ENCODE results near the gene FYCO1.

Gene FYCO1

DNA sequence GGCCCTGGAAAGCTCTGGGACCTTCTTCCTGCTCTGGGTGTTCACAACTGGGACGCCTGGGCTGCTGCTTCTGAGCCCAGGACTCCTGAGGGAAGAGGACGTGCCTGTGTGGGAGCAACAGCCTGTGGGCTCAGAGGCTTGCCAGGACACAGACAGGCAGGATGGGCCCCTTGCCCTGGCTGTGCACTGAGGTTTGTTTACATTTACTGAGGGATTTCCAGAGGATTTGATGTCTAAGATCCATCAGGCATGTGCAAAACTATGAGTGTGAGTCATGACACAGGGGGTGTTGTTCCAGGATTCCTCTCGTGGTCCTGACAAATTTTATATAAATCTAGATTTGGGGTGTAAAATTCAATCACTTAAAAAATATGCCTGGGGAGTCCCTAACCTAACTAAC, 98.7 kb downstream of the FYCO1 start:
- Histone ChIP-seq H3K79me2 (ENCODE audit: insufficient read depth, low read length) (no peaks in the 10 kb centered on the region), H3K4me2 (ENCODE audit: low read depth, low read length, poor library complexity, severe bottlenecking) (no peak overlapping the region), H2AFZ (ENCODE audit: low read length) (no peak overlapping the region), H3K4me3 (ENCODE audit: low read length, poor library complexity, severe bottlenecking) (no peak overlapping the region), H4K20me1 (ENCODE audit: insufficient read depth, low read length, poor library complexity, severe bottlenecking) (no peaks in the 10 kb centered on the region), H3K9ac (ENCODE audit: low read depth, low read length, poor library complexity, severe bottlenecking) (no peak overlapping the region), H3F3A (ENCODE audit: low read depth) (no peaks in the 10 kb centered on the region), H3K9me2 (replicated peaks; ENCODE audit: low read depth, low read length) (no peaks in the 10 kb centered on the region), H3K27me3 (ENCODE audit: insufficient read depth, low read length, poor library complexity, severe bottlenecking) (no peaks in the 10 kb centered on the region), H3K4me1 (ENCODE audit: insufficient read depth, low read length, poor library complexity, severe bottlenecking) (peaks cover 10% of the 10 kb centered on the region), H3K9me3 (ENCODE audit: insufficient read depth, low read depth, low read length) (no peaks in the 10 kb centered on the region), H3K36me3 (ENCODE audit: insufficient read depth, low read length) (no peaks in the 10 kb centered on the region)
- TF ChIP-seq, protein P1, sequence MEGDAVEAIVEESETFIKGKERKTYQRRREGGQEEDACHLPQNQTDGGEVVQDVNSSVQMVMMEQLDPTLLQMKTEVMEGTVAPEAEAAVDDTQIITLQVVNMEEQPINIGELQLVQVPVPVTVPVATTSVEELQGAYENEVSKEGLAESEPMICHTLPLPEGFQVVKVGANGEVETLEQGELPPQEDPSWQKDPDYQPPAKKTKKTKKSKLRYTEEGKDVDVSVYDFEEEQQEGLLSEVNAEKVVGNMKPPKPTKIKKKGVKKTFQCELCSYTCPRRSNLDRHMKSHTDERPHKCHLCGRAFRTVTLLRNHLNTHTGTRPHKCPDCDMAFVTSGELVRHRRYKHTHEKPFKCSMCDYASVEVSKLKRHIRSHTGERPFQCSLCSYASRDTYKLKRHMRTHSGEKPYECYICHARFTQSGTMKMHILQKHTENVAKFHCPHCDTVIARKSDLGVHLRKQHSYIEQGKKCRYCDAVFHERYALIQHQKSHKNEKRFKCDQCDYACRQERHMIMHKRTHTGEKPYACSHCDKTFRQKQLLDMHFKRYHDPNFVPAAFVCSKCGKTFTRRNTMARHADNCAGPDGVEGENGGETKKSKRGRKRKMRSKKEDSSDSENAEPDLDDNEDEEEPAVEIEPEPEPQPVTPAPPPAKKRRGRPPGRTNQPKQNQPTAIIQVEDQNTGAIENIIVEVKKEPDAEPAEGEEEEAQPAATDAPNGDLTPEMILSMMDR (conservative IDR thresholded peaks at IDR 0.05; ENCODE audit: low read length) = no peak
- TF ChIP-seq EZH2phosphoT487 (IDR thresholded peaks at IDR 0.05; ENCODE audit: borderline replicate concordance) = no peak

DNA sequence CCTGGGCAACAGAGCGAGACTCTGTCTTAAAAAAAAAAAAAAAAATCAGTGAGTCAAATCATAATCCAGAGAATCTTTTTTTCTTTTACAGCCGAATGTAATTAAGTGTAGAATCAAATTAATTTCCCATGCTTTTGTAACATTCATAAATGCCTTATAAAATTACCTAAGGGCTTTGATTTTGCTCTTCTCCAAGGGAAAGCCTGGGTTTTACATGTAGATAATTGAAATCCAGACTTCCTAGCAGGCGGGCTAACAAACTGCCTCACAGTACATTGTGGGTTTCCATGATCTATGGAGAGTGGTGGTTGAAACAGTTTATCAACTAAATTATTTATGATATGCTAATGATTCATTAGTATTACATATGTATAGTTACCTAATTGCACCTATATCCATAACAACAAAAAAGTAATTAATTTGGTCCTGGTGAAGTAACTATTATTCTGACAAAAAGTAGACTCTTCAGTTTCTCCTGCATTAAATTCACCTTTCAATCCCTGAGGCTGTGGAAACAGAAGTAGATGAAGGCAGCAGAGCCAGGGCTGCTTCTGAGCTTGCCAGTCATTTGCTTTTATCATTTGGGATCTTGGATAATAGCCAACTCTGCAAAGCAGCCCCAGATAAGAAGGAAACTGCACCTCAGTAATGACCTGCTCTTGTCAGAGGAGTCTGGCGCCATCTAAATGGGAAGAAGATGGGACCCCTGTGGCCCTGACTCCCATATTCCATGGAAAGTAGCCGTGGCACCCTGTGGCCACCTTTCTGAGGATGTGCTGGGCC, 99.7 kb downstream of the FYCO1 start:
- no peak overlapping the region for H3K4me2 ChIP-seq (ENCODE audit: low read depth, low read length, poor library complexity, severe bottlenecking)

DNA sequence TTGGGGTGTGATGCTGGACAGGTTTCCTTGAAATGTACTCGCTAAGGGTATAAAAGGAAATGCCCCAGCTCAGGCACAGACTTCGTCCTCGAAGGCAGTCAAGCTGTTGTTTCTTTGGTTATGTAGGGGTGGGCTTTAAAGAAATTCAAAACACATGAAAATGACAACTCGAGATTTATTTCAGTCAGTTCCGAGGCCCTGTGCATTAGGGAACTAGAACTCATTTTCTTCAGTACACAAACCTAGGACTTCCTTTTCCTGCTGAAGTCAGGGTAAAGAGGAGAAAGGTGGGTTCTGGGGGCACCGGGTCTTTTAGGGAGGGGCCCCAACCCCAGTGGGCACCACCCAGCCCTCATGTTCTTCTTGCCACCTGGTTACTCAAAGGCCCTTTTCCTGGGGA, 101.6 kb downstream of the FYCO1 start:
- Histone ChIP-seq H3K4me3 (ENCODE audit: low read length, poor library complexity, severe bottlenecking) (no peak overlapping the region), H3K27me3 (ENCODE audit: insufficient read depth, low read length, poor library complexity, severe bottlenecking) (no peaks in the 10 kb centered on the region), H3F3A (ENCODE audit: low read depth) (no peaks in the 10 kb centered on the region), H3K9me2 (replicated peaks; ENCODE audit: low read depth, low read length) (no peaks in the 10 kb centered on the region), H4K20me1 (ENCODE audit: insufficient read depth, low read length, poor library complexity, severe bottlenecking) (no peaks in the 10 kb centered on the region), H3K4me1 (ENCODE audit: insufficient read depth, low read length, poor library complexity, severe bottlenecking) (peaks cover 6% of the 10 kb centered on the region), H3K9ac (ENCODE audit: low read depth, low read length, poor library complexity, severe bottlenecking) (no peak overlapping the region), H3K36me3 (ENCODE audit: insufficient read depth, low read length) (no peaks in the 10 kb centered on the region), H3K79me2 (ENCODE audit: insufficient read depth, low read length) (no peaks in the 10 kb centered on the region), H3K9me3 (ENCODE audit: insufficient read depth, low read depth, low read length) (no peaks in the 10 kb centered on the region), H3K4me2 (ENCODE audit: low read depth, low read length, poor library complexity, severe bottlenecking) (no peak overlapping the region), H2AFZ (ENCODE audit: low read length) (no peak overlapping the region)
- TF ChIP-seq, protein P1 (conservative IDR thresholded peaks at IDR 0.05; ENCODE audit: low read length) = no peak
- TF ChIP-seq EZH2phosphoT487 (IDR thresholded peaks at IDR 0.05; ENCODE audit: borderline replicate concordance) = no peak

More for the DNA sequence above, 99.7 kb downstream of the FYCO1 start:
- Histone ChIP-seq H3K9me3 (ENCODE audit: insufficient read depth, low read depth, low read length) (no peaks in the 10 kb centered on the region), H4K20me1 (ENCODE audit: insufficient read depth, low read length, poor library complexity, severe bottlenecking) (no peaks in the 10 kb centered on the region), H3K9ac (ENCODE audit: low read depth, low read length, poor library complexity, severe bottlenecking) (no peak overlapping the region), H3F3A (ENCODE audit: low read depth) (no peaks in the 10 kb centered on the region), H3K79me2 (ENCODE audit: insufficient read depth, low read length) (no peaks in the 10 kb centered on the region), H3K9me2 (replicated peaks; ENCODE audit: low read depth, low read length) (no peaks in the 10 kb centered on the region), H3K27me3 (ENCODE audit: insufficient read depth, low read length, poor library complexity, severe bottlenecking) (no peaks in the 10 kb centered on the region), H3K4me3 (ENCODE audit: low read length, poor library complexity, severe bottlenecking) (no peak overlapping the region), H3K36me3 (ENCODE audit: insufficient read depth, low read length) (no peaks in the 10 kb centered on the region), H2AFZ (ENCODE audit: low read length) (no peak overlapping the region), H3K4me1 (ENCODE audit: insufficient read depth, low read length, poor library complexity, severe bottlenecking) (peaks cover 7% of the 10 kb centered on the region)
- TF ChIP-seq, protein P1 (conservative IDR thresholded peaks at IDR 0.05; ENCODE audit: low read length) = no peak
- TF ChIP-seq EZH2phosphoT487 (IDR thresholded peaks at IDR 0.05; ENCODE audit: borderline replicate concordance) = no peak
